OCI-LY1 (cell line): ENCODE results near the gene KCNMA1.

Experiments
- EZH2 ChIP-seq: fragments of 200-600 bp; sonication (generic), shearing (Covaris generic); IDR thresholded peaks from 2 replicates; pipeline ENCODE4 v1.8.0; 2017; ENCODE audit warnings: borderline replicate concordance, mixed run types, mild to moderate bottlenecking, antibody characterized with exemption, low read length, moderate library complexity, mixed read lengths
- TF ChIP-seq, protein P1 (sequence below): fragments of 200-600 bp; sonication (generic), shearing (Covaris generic); IDR thresholded peaks from 2 replicates; pipeline ENCODE4 v1.5.1; 2017; ENCODE audit warnings: mild to moderate bottlenecking, antibody characterized with exemption, low read length, moderate library complexity, mixed read lengths

DNA sequence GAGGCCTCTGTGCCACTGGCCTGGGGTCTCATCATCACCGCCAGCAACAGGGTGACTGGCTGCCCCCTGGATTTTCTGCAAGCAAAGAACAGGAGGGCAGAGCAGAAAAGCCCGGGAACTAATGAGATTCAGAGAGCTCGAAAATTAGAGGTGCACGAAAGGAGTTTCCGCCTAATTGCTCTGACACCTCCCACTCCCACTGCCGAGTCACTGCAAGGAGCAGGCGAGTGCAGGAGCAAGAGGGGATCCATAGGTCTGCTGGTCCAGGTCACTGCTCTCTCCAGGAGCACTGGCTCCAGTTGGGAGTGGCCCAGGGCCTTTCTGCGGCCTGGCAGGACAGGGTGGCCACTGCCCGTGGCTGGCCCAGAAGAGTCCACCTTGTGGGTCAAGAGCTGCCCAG is 276.2 kb downstream of the KCNMA1 start:
- no peak for TF ChIP-seq EZH2
- TF ChIP-seq, protein P1, sequence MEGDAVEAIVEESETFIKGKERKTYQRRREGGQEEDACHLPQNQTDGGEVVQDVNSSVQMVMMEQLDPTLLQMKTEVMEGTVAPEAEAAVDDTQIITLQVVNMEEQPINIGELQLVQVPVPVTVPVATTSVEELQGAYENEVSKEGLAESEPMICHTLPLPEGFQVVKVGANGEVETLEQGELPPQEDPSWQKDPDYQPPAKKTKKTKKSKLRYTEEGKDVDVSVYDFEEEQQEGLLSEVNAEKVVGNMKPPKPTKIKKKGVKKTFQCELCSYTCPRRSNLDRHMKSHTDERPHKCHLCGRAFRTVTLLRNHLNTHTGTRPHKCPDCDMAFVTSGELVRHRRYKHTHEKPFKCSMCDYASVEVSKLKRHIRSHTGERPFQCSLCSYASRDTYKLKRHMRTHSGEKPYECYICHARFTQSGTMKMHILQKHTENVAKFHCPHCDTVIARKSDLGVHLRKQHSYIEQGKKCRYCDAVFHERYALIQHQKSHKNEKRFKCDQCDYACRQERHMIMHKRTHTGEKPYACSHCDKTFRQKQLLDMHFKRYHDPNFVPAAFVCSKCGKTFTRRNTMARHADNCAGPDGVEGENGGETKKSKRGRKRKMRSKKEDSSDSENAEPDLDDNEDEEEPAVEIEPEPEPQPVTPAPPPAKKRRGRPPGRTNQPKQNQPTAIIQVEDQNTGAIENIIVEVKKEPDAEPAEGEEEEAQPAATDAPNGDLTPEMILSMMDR = no peak
